Measurements from ENCODE around the gene LAMA4. TPM values are rescaled to one million over a fixed set of nuclear protein-coding genes. Genes with fewer than 3 reads are reported as not detected.

The LAMA4 gene
- total RNA-seq, 1 experiment from 2014 or later = 1.1 TPM

DNA sequence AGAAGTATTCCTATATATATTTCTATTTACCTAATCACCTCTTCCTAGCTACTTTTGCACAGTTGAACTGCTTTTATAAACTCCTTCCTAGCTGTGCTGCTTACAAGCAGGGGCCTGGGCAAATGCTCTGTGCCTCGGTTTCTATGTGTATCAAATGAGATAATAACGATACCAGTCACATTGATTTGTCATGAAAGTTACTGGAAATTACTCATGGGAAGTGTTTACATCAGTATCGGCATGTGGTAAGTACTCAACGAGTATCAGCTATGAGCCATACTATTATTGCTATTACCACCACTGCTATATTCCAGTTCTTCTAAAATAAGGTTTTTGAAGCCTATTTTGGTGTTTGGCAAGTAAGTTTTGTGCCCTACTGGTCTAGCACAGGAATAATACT is 4.9 kb downstream of the LAMA4 start:
- Histone ChIP-seq H4K8ac (replicated peaks; ENCODE audit: insufficient read length, low read depth, low read length) (no peak overlapping the region), H2AFZ (ENCODE audit: low read length) (no peak overlapping the region), H3K9ac (ENCODE audit: extremely low read depth, insufficient read length, low read length) (no peak overlapping the region), H2BK5ac (ENCODE audit: insufficient read length, low read length) (no peak overlapping the region), H3K4me1 (ENCODE audit: insufficient read depth, low read length) (peaks cover 11% of the 10 kb centered on the region), H3K56ac (ENCODE audit: insufficient read length, low read depth, low read length) (no peak overlapping the region), H2BK12ac (ENCODE audit: insufficient read length, low read depth, low read length) (no peak overlapping the region), H3K23ac (ENCODE audit: insufficient read length, low read depth, low read length) (no peak overlapping the region), H3K79me1 (ENCODE audit: insufficient read depth, low read depth, low read length, poor library complexity, severe bottlenecking) (no peaks in the 10 kb centered on the region), H3K27ac (ENCODE audit: insufficient read length, low read depth, low read length) (no peak overlapping the region), H3K79me2 (ENCODE audit: insufficient read depth, low read length) (no peaks in the 10 kb centered on the region), H4K20me1 (ENCODE audit: control insufficient read depth, insufficient read depth, insufficient read length) (no peaks in the 10 kb centered on the region), H4K5ac (ENCODE audit: insufficient read length, low read depth, low read length) (no peak overlapping the region), H3K18ac (ENCODE audit: insufficient read length, low read depth, low read length) (no peak overlapping the region), H3K9me3 (ENCODE audit: control insufficient read depth, low read depth, low read length) (no peaks in the 10 kb centered on the region), H2BK120ac (ENCODE audit: low read depth, low read length, poor library complexity, severe bottlenecking) (no peak overlapping the region), H2AK5ac (ENCODE audit: insufficient read length, low read length) (no peak overlapping the region), H4K91ac (ENCODE audit: insufficient read length, low read depth, low read length) (no peak overlapping the region), H3K23me2 (ENCODE audit: insufficient read length, low read depth, low read length, poor library complexity, severe bottlenecking) (peaks cover 12% of the 10 kb centered on the region), H3K27me3 (ENCODE audit: insufficient read depth, low read length) (peaks cover 5% of the 10 kb centered on the region; the same call in 1 of the 2 replicates), H3K4ac (ENCODE audit: low read depth, low read length) (no peak overlapping the region), H2BK20ac (ENCODE audit: low read depth, low read length, poor library complexity, severe bottlenecking) (no peak overlapping the region), H2BK15ac (ENCODE audit: low read depth, low read length) (no peak overlapping the region), H3T11ph (ENCODE audit: low read length) (no peak overlapping the region), H3K4me2 (ENCODE audit: insufficient read depth, insufficient read length, low read length) (no peak overlapping the region), H3K14ac (ENCODE audit: insufficient read depth, low read length) (no peak overlapping the region)
- WGBS (ENCODE audit: extremely low coverage, insufficient read length, low lambda C conversion rate) = no CpG with 5 or more reads among the region's 4 CpGs
- Mint-ChIP-seq H3K9me3 (no peaks in the 10 kb centered on the region), H3K4me3 (no peak overlapping the region), H3K36me3 (ENCODE audit: insufficient read depth in 1 of 3, low read depth in 3 of 3) (no peaks in the 10 kb centered on the region), H3K4me1 (peaks cover 20 to 26% of the 10 kb centered on the region in 2 experiments), H3K27me3 (ENCODE audit: low read depth) (peaks cover 36% of the 10 kb centered on the region), H3K27ac (no peak overlapping the region)
- TF ChIP-seq, protein P1, sequence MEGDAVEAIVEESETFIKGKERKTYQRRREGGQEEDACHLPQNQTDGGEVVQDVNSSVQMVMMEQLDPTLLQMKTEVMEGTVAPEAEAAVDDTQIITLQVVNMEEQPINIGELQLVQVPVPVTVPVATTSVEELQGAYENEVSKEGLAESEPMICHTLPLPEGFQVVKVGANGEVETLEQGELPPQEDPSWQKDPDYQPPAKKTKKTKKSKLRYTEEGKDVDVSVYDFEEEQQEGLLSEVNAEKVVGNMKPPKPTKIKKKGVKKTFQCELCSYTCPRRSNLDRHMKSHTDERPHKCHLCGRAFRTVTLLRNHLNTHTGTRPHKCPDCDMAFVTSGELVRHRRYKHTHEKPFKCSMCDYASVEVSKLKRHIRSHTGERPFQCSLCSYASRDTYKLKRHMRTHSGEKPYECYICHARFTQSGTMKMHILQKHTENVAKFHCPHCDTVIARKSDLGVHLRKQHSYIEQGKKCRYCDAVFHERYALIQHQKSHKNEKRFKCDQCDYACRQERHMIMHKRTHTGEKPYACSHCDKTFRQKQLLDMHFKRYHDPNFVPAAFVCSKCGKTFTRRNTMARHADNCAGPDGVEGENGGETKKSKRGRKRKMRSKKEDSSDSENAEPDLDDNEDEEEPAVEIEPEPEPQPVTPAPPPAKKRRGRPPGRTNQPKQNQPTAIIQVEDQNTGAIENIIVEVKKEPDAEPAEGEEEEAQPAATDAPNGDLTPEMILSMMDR (conservative IDR thresholded peaks at IDR 0.05) = no peak
- DNase-seq = no peak
